ENCODE measurements around the gene TNFRSF14.

TNFRSF14 gene

GRCh38 chr1:2510366-2511155 lies 45.6 kb upstream of the TNFRSF14 start:
- H3K4me3 ChIP-seq (ENCODE audit: low read depth, low read length): no peak overlapping the region
- TF ChIP-seq CTCF (conservative IDR thresholded peaks at IDR 0.05; ENCODE audit: low read depth, low read length): no peak
- DNase-seq (ENCODE audit: low read depth): no peak

GRCh38 chr1:2512862-2513421 lies 43.2 kb upstream of the TNFRSF14 start:
- H3K4me3 ChIP-seq (ENCODE audit: low read depth, low read length): no peak overlapping the region
- no peak for DNase-seq (ENCODE audit: low read depth)
- TF ChIP-seq CTCF (conservative IDR thresholded peaks at IDR 0.05; ENCODE audit: low read depth, low read length): no peak

DNA sequence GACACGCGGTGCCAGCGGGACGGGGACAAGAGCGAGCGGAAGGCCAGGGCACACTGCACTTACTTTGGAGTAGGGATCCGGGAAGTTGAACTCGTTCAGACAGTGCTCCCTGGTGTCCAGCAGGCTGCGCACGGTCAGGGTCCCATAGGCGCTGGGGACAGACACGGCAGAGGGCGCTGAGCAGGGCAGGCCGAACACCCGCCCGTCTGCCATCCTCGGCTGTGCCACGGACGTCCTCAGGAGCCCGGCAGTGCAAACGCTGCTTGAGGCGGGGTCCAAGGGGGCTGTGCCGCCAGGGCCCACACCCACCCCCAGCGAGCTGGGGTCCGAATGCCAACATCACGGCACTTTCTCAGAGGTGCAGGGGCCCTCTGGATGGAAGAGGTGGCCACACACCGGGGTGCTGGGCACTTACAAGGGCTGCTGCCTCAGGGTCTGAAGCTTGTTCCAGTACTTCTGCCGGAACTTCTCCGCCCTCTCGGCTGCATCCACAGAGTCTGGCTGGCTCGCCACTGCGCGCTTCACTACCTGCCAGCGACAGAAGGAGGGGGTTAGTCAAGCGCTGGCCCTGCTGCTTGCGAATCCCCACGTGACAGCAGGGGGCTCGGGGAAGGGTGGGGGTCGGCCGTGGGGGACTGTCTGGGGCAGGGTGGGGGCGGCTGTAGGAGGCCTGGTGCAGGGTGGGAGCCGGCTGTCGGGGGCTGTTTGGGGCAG lies 42.1 kb upstream of the TNFRSF14 start:
- H3K4me3 ChIP-seq (ENCODE audit: low read depth, low read length): no peak overlapping the region
- DNase-seq (ENCODE audit: low read depth): no peak
- no peak for TF ChIP-seq CTCF (conservative IDR thresholded peaks at IDR 0.05; ENCODE audit: low read depth, low read length)

- no peak overlapping the region for H3K4me3 ChIP-seq (ENCODE audit: low read depth, low read length)
- no peak for DNase-seq (ENCODE audit: low read depth)
- TF ChIP-seq CTCF (conservative IDR thresholded peaks at IDR 0.05; ENCODE audit: low read depth, low read length): peak; percentile 34
Observed at GRCh38 chr1:2514863-2515762, 41.1 kb upstream of the TNFRSF14 start.

DNA sequence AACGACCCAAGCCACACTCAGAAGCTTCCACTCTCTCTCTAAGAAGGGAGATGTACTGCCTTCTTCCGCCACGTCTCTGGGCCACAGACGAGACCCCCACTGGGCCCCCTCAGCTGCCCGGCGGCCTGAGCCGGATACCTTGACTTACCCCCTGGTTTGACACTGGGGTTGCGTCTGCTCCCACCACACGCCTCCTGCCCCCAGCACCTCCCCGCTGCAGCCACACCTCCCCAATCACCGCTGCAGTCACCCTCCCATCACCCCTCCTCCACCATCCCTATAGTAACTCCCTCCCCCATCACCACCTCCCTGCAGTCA lies 40.4 kb upstream of the TNFRSF14 start:
- DNase-seq (ENCODE audit: low read depth): no peak
- no peak overlapping the region for H3K4me3 ChIP-seq (ENCODE audit: low read depth, low read length)
- TF ChIP-seq CTCF (conservative IDR thresholded peaks at IDR 0.05; ENCODE audit: low read depth, low read length): no peak

DNA sequence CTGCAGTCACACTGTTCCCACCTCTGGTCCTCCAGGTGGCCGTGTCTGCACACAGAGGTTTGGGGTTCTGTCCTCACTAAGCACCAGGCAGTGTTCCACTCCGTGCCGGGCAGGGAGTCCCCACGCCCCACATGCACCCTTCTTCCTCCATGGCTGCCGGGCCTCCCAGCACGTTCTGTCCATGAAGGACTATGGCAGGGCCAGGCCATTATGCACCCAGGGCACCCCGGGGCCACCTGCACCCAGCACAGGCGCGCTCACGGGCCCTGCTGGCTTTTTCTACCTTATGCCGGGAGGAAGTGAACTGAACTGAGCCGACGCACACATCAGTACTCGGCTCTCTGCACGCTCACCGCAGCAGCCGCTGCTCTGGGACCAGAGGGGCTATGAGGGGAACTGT lies 40.0 kb upstream of the TNFRSF14 start:
- no peak for DNase-seq (ENCODE audit: low read depth)
- no peak for TF ChIP-seq CTCF (conservative IDR thresholded peaks at IDR 0.05; ENCODE audit: low read depth, low read length)
- H3K4me3 ChIP-seq (ENCODE audit: low read depth, low read length): no peak overlapping the region

Data from choroid plexus epithelial cell (primary cell).